AG04450 (cell line): ENCODE measurements around the gene DCDC2. TPM values are rescaled to one million over a fixed set of nuclear protein-coding genes. Genes with fewer than 3 reads are reported as not detected.

Experiments
- CTCF ChIA-PET: fragments of 300-600, 350-600 bp; formaldehyde crosslinking; extraction: SDS; loops from one replicate; lab custom pipeline; 2022; ENCODE audit warnings: antibody characterized with exemption, inconsistent platforms; lab: Charles Lee
- POLR2A ChIA-PET: fragments of 350-600 bp; formaldehyde crosslinking; extraction: SDS; loops from one replicate; lab custom pipeline; 2021; ENCODE audit warnings: antibody characterized with exemption, inconsistent platforms; lab: Yijun Ruan, JAX
- DNase-seq: peaks from one replicate; pipeline ENCODE4 v3.0.0-alpha.2; 2011; ENCODE audit warnings: low read depth, low spot score
- H3K27ac ChIP-seq: one replicate; pipeline ENCODE4 v1.5.1; 2012; ENCODE audit warnings: low read depth, low read length, control low read depth
- H3K27me3 ChIP-seq: one replicate; pipeline ENCODE4 v1.6.0; 2012; ENCODE audit warnings: low read length; ENCODE audit not compliant: control insufficient read depth, insufficient read depth
- H3K4me3 ChIP-seq: 2 replicates; pipeline ENCODE4 v1.5.1; 2011; ENCODE audit warnings: mild to moderate bottlenecking, low read depth, low read length, control low read depth
- H3K9me3 ChIP-seq: 2 replicates; pipeline ENCODE4 v1.5.1; 2012; ENCODE audit warnings: low read length; ENCODE audit not compliant: control insufficient read depth, insufficient read depth
- CTCF ChIP-seq: IDR thresholded peaks from 2 replicates; pipeline ENCODE4 v1.5.1; 2011; ENCODE audit warnings: low read depth, low read length, control low read depth, inconsistent platforms
- polyA plus RNA-seq: library from polyadenylated mRNA; depleted of rRNA; stranded (reverse); fragments of >200 nt; gene quantifications from 2 replicates; pipeline ENCODE4 v1.2.3, GENCODE V29; 2011

The DCDC2 gene
- polyA plus RNA-seq, 1 experiment: 0.02 TPM

- H3K9me3 ChIP-seq: no peaks in the 10 kb centered on the region
- TF ChIP-seq CTCF: no peak
- ChIA-PET POLR2A (no interaction called here), CTCF (interaction anchor here (2.2 kb wide), 1 partner anchor 111 kb away, joined by 5 read pairs; no protein-coding TSS in a partner anchor)
- no peak overlapping the region for H3K4me3 ChIP-seq
- peaks cover 5% of the 10 kb centered on the region for H3K27me3 ChIP-seq
- DNase-seq: no peak
- H3K27ac ChIP-seq: no peak overlapping the region
Measured at GRCh38 chr6:24394061-24394779, 36.4 kb upstream of the DCDC2 start.

GRCh38 chr6:24391756-24392405 is 34.0 kb upstream of the DCDC2 start:
- DNase-seq: no peak
- TF ChIP-seq CTCF: no peak
- H3K9me3 ChIP-seq: no peaks in the 10 kb centered on the region
- H3K27ac ChIP-seq: no peak overlapping the region
- H3K4me3 ChIP-seq: no peak overlapping the region
- POLR2A ChIA-PET: no interaction called here
- peaks cover 5% of the 10 kb centered on the region for H3K27me3 ChIP-seq
- CTCF ChIA-PET: interaction anchor here (2.0 kb wide), 1 partner anchor 109 kb away, joined by 6 read pairs; no protein-coding TSS in a partner anchor

GRCh38 chr6:24391208-24391607 is 33.3 kb upstream of the DCDC2 start:
- Histone ChIP-seq H3K27ac (no peak overlapping the region), H3K27me3 (peaks cover 5% of the 10 kb centered on the region), H3K4me3 (no peak overlapping the region), H3K9me3 (no peaks in the 10 kb centered on the region)
- CTCF ChIA-PET: interaction anchor here (2.0 kb wide), 1 partner anchor 108 kb away, joined by 6 read pairs; no protein-coding TSS in a partner anchor
- no peak for TF ChIP-seq CTCF
- DNase-seq: no peak
- POLR2A ChIA-PET: no interaction called here

GRCh38 chr6:24387818-24388217 is 30.0 kb upstream of the DCDC2 start:
- Histone ChIP-seq H3K27ac (no peak overlapping the region), H3K4me3 (no peak overlapping the region), H3K9me3 (no peaks in the 10 kb centered on the region), H3K27me3 (peaks cover 5% of the 10 kb centered on the region)
- ChIA-PET CTCF (interaction anchor here (0.9 to 4.8 kb wide), 5 partner anchors 10 to 106 kb away, joined by 4 to 83 read pairs (median 8); partner anchors contain the start of gene MRS2), POLR2A (no interaction called here)
- DNase-seq: no peak
- TF ChIP-seq CTCF: no peak
